A549 (cell line): Measurements from ENCODE around the gene SLC17A9. TPM values are rescaled to one million over a fixed set of nuclear protein-coding genes. Genes with fewer than 3 reads are reported as not detected.

Experiments used
- ATAC-seq, 2 experiments: fragments of 200-7000 bp in 1 of 2; fragments of >200 bp in 1 of 2; cut with Nextera tagmentation in 1 of 2; cut with Tn5 transposase in 1 of 2; 3 replicates each; pipeline versions ENCODE4 v1.8.0 to v1.9.1; 2018 to 2020; ENCODE audit warnings: mild to moderate bottlenecking in 1 of 2, moderate library complexity in 1 of 2
- CTCF ChIA-PET: fragments of 300-600 bp; sonication (Branson Sonifier 250); formaldehyde crosslinking; extraction: SDS; loops from one replicate; lab custom pipeline; 2021; ENCODE audit warnings: antibody characterized with exemption, inconsistent platforms; lab: Yijun Ruan, JAX
- POLR2A ChIA-PET: fragments of 350-600 bp; formaldehyde crosslinking; extraction: SDS; loops from one replicate; lab custom pipeline; 2021; ENCODE audit warnings: antibody characterized with exemption, inconsistent platforms; lab: Yijun Ruan, JAX
- DNase-seq, 2 experiments: peaks; one replicate each; pipeline versions ENCODE4 v3.0.0 to v3.0.0-alpha.2; 2011 to 2016; ENCODE audit warnings: low read depth in 1 of 2, low spot score in 1 of 2
- FAIRE-seq: peaks from 2 replicates; lab custom pipeline; 2011; peaks lifted over from hg19 to GRCh38; lab: Jason Lieb, UNC
- H3K27ac ChIP-seq, 2 experiments: fragments of >200 bp; sonication (Bioruptor Twin); formaldehyde crosslinking; 3 replicates each; pipeline ENCODE4 v1.5.1; 2016 to 2017
- H3K4me1 ChIP-seq: fragments of >200 bp; sonication (Bioruptor Twin); formaldehyde crosslinking; 3 replicates; pipeline ENCODE4 v1.6.1; 2016
- H3K4me2 ChIP-seq: fragments of >200 bp; sonication (Bioruptor Twin); formaldehyde crosslinking; 3 replicates; pipeline ENCODE4 v1.6.1; 2016
- H3K4me3 ChIP-seq: fragments of >200 bp; sonication (Bioruptor Twin); formaldehyde crosslinking; 3 replicates; pipeline ENCODE4 v1.5.1; 2016
- H3K9me3 ChIP-seq: fragments of >200 bp; sonication (Bioruptor Twin); formaldehyde crosslinking; 3 replicates; pipeline ENCODE4 v1.6.1; 2016
- EHF ChIP-seq: fragments of 250-450 bp; sonication (Bioruptor Pico); IDR thresholded peaks from 2 replicates; pipeline ENCODE4 v1.5.0; 2020; ENCODE audit warnings: mild to moderate bottlenecking
- EHMT2 ChIP-seq: fragments of 200-600 bp; sonication (generic); IDR thresholded peaks from 2 replicates; pipeline ENCODE4 v1.6.1; 2016; ENCODE audit warnings: antibody characterized with exemption, low read depth, mild to moderate bottlenecking, moderate library complexity
- FOXS1 ChIP-seq: fragments of 250-450 bp; sonication (Bioruptor Pico); IDR thresholded peaks from 2 replicates; pipeline ENCODE4 v1.5.0; 2020; ENCODE audit warnings: mild to moderate bottlenecking, moderate library complexity
- HDAC2 ChIP-seq: fragments of 200-600 bp; sonication (generic); IDR thresholded peaks from 2 replicates; pipeline ENCODE4 v1.6.1; 2016
- HOXB13 ChIP-seq: fragments of 250-450 bp; sonication (Bioruptor Pico); IDR thresholded peaks from 2 replicates; pipeline ENCODE4 v1.5.0; 2020; ENCODE audit warnings: low read depth, mild to moderate bottlenecking, moderate library complexity
- JUN ChIP-seq, 2 experiments: fragments of >200 bp; sonication (Bioruptor Twin); formaldehyde crosslinking; IDR thresholded peaks; 2 replicates in 1 of 2; 3 replicates in 1 of 2; pipeline ENCODE4 v1.6.1; 2016 to 2017
- KDM1A ChIP-seq: fragments of 200-600 bp; sonication (generic); IDR thresholded peaks from 2 replicates; pipeline ENCODE4 v1.6.1; 2016; ENCODE audit warnings: low read depth, mild to moderate bottlenecking
- MAFK ChIP-seq: fragments of 450-650 bp; IDR thresholded peaks from 2 replicates; pipeline ENCODE4 v1.6.1; 2014; ENCODE audit not compliant: partially characterized antibody
- MAZ ChIP-seq: fragments of 150-350 bp; IDR thresholded peaks from 2 replicates; pipeline ENCODE4 v1.6.1; 2014; ENCODE audit warnings: antibody characterized with exemption, low read depth, low read length, borderline replicate concordance
- MYC ChIP-seq: IDR thresholded peaks from 2 replicates; pipeline ENCODE4 v1.6.1; 2012; ENCODE audit warnings: mild to moderate bottlenecking, inconsistent platforms, low read length, improper control_type of control experiment, borderline replicate concordance
- NFE2L2 ChIP-seq: fragments of 150-350 bp; conservative IDR thresholded peaks from 2 replicates; pipeline ENCODE4 v1.6.1; 2014; ENCODE audit warnings: low read length
- NPAS2 ChIP-seq: fragments of 250-450 bp; sonication (Bioruptor Pico); IDR thresholded peaks from 2 replicates; pipeline ENCODE4 v1.8.0; 2022; ENCODE audit warnings: mild to moderate bottlenecking, moderate library complexity, borderline replicate concordance
- PHF8 ChIP-seq: fragments of 200-600 bp; sonication (generic); IDR thresholded peaks from 2 replicates; pipeline ENCODE4 v1.6.1; 2016; ENCODE audit warnings: low read depth, mild to moderate bottlenecking, antibody characterized with exemption, moderate library complexity, borderline replicate concordance
- POLR2A ChIP-seq: IDR thresholded peaks from 2 replicates; pipeline ENCODE4 v1.6.1; 2012; ENCODE audit warnings: mild to moderate bottlenecking, low read length
- POLR2AphosphoS2 ChIP-seq: conservative IDR thresholded peaks from 2 replicates; pipeline ENCODE4 v1.6.1; 2012; ENCODE audit warnings: low read length, improper control_type of control experiment, inconsistent platforms
- RNF2 ChIP-seq: fragments of 200-600 bp; sonication (generic); IDR thresholded peaks from 2 replicates; pipeline ENCODE4 v1.6.1; 2016; ENCODE audit warnings: low read depth, mild to moderate bottlenecking, antibody characterized with exemption, moderate library complexity, borderline replicate concordance
- TFCP2L1 ChIP-seq: fragments of 250-450 bp; sonication (Bioruptor Pico); IDR thresholded peaks from 2 replicates; pipeline ENCODE4 v1.5.0; 2021; ENCODE audit warnings: mild to moderate bottlenecking
- ZNF302 ChIP-seq: fragments of 250-450 bp; sonication (Bioruptor Pico); IDR thresholded peaks from 2 replicates; pipeline ENCODE4 v1.9.0; 2021; ENCODE audit warnings: inconsistent platforms, mild to moderate bottlenecking, moderate library complexity
- WGBS: methylation state at CpG from one replicate; pipeline ENCODE4 v1.1.6; 2017; ENCODE audit errors: missing lambda C conversion rate; 5-methylcytosine and 5-hydroxymethylcytosine counted together
- polyA plus RNA-seq, 4 experiments: library from polyadenylated mRNA; depleted of rRNA in 3 of 4; stranded (reverse); fragments of >200 nt; fragmentation: RNase III in 1 of 4; extraction: RNeasy Plus Mini Kit Qiagen cat#74134 plus additional on column Dnase treatment in 1 of 4; gene quantifications; 2 replicates in 3 of 4; 3 replicates in 1 of 4; pipeline ENCODE4 v1.2.3, GENCODE V29; 2011 to 2017

Gene SLC17A9
- polyA plus RNA-seq, 2 of the 4 experiments (the other 2 are of a cell fraction) = 0.05 TPM; not detected in 1

GRCh38 chr20:62911701-62912280 is 40.7 kb upstream of the SLC17A9 start (continued):
- no peak for TF ChIP-seq ZNF302 (CRISPR knock-in tag)
- TF ChIP-seq, all 56 proteins: peak for 0

- Histone ChIP-seq H3K27ac (no peak overlapping the region), H3K4me2 (no peak overlapping the region)
- no peak for FAIRE-seq
- CTCF ChIA-PET = interaction anchor here (0.7 to 22.6 kb wide), 6 partner anchors 5 to 397 kb away, joined by 3 to 368 read pairs (median 10); partner anchors contain the start of gene DIDO1
- TF ChIP-seq NPAS2 (CRISPR knock-in tag) (no peak), FOXS1 (no peak), TFCP2L1 (CRISPR knock-in tag) (no peak), HDAC2 (no peak), EHF (CRISPR knock-in tag) (no peak)
- TF ChIP-seq, all 56 proteins: peak for 0
- POLR2A ChIA-PET = no interaction called here
- Histone ChIP-seq H3K9me3 (no peaks in the 10 kb centered on the region), H3K4me3 (no peak overlapping the region), H3K4me1 (peaks cover 34% of the 10 kb centered on the region)
- WGBS = 89% methylated on average over 6 of the region's 7 CpGs
- DNase-seq (no peak), ATAC-seq (no peak)
Observed at GRCh38 chr20:62913043-62913630, 39.4 kb upstream of the SLC17A9 start.

GRCh38 chr20:62914436-62914835 is 38.1 kb upstream of the SLC17A9 start:
- H3K4me1 ChIP-seq = peaks cover 37% of the 10 kb centered on the region
- FAIRE-seq = no peak
- 90% methylated on average over 9 of the region's 9 CpGs for WGBS

GRCh38 chr20:62914970-62915457 is 37.5 kb upstream of the SLC17A9 start:
- ChIA-PET POLR2A (no interaction called here), CTCF (interaction anchor here (1.1 to 22.6 kb wide), 3 partner anchors 9 to 94 kb away, joined by 3 to 368 read pairs (median 15); no protein-coding TSS in a partner anchor)
- peak; percentile 41 to 63 for DNase-seq
- Histone ChIP-seq H3K4me3 (no peak overlapping the region), H3K9me3 (no peaks in the 10 kb centered on the region), H3K27ac (no peak overlapping the region), H3K4me1 (peaks cover 39% of the 10 kb centered on the region), H3K4me2 (peak overlapping the region; percentile 3; the same call in 1 of the 3 replicates)
- FAIRE-seq = no peak
- 66% methylated on average over 8 of the region's 8 CpGs for WGBS
- ATAC-seq = peak in 1 of 2 experiments; percentile 79; a peak in 3 of 6 replicates
- TF ChIP-seq EHMT2 (no peak), MAFK (no peak), KDM1A (no peak), ZNF302 (CRISPR knock-in tag) (no peak)

More at GRCh38 chr20:62914436-62914835, 38.1 kb upstream of the SLC17A9 start:
- ChIA-PET POLR2A (no interaction called here), CTCF (interaction anchor here (1.1 to 22.6 kb wide), 4 partner anchors 3 to 95 kb away, joined by 3 to 368 read pairs (median 186); partner anchors contain the start of gene DIDO1)
- ATAC-seq (no peak), DNase-seq (no peak)
- H3K4me3 ChIP-seq = no peak overlapping the region
- no peak for TF ChIP-seq MYC
- no peak for TF ChIP-seq HOXB13 (CRISPR knock-in tag)
- no peak for TF ChIP-seq POLR2A
- no peak for TF ChIP-seq NFE2L2
- no peak for TF ChIP-seq RNF2
- TF ChIP-seq MAZ = no peak
- TF ChIP-seq POLR2AphosphoS2 = no peak
- no peak for TF ChIP-seq JUN (IDR thresholded peaks at IDR 0.05)
- TF ChIP-seq PHF8 = no peak
- TF ChIP-seq HDAC2 = no peak
- H3K9me3 ChIP-seq = no peaks in the 10 kb centered on the region
- no peak overlapping the region; the same call in 2 of the 3 replicates for H3K4me2 ChIP-seq
- no peak overlapping the region for H3K27ac ChIP-seq
